Muscle of back (tissue), 11 donors: ENCODE measurements around the gene C6orf89. TPM values are rescaled to one million over a fixed set of nuclear protein-coding genes. Genes with fewer than 3 reads are reported as not detected.
"Not testable (repeated sequence)": the region's sequence is repeated elsewhere in the genome, so short reads cannot be mapped to it uniquely, and the experiment has no call there.

ENCODE experiments used
- DNase-seq, 3 donors: peaks; one replicate each; pipeline versions ENCODE4 v3.0.0 to v3.0.0-alpha.2; 2013
- polyA plus RNA-seq, 10 donors: library from polyadenylated mRNA; unstranded; fragments of 120-200 nt; gene quantifications; one replicate each; pipeline ENCODE4 v1.2.1, GENCODE V29; 2013; ENCODE audit not compliant: insufficient read length in 10 of 10

The C6orf89 gene
- polyA plus RNA-seq, 10 donors: 29.5 to 40.8 (median 34.7) TPM

DNA sequence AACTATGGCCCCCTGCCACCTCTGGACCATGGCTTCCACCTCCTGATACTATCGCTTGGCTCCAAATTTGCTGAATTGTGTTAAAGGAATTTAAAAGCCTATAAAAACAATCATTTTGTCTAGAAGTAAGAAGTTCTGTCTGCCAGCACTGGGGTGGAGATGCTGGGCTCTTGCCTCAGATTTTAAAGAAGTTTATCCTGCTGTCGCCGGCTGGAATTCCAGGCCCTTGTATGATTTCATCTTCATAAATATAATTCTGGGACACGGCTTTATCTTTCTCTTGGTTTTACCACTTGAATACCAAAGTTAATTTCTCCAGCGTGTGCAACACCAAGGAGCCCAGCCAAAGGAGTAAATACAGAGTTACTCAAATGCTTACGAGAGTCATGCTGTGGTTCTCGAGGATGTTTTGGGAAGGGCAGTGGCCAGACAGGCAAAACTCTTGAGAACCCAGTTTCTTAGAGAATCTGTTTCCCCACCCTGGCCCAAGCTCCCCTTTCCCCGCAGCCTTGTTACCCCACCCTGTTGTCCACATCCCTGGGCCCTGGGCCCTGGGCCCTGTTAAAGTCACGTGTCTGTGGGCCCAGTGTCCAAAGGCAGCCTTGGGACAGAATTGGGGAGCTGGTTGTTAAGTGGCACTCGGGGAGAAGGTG lies 31.9 kb downstream of the C6orf89 start:
- DNase-seq: peak; percentile 72 to 85 (median 74)

DNA sequence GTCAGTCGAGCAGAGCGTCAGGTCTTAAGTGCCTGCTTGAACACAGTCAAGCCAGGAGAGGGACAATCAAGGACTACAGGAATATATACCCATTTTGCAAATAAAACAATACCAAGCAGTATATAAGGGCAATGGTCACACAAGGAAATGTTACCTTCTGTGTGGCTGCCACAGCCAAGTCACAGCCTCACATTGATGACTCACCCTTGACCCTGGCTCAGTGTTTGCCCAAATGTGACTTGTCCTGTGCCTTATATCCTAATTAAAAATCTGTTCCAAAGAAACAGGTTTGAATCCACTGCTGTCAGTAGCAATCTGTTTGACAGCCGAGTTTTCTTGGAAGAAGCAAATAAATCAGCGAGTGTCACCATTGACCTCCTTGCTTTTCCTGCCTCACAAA lies 34.3 kb downstream of the C6orf89 start:
- no peak for DNase-seq

DNA sequence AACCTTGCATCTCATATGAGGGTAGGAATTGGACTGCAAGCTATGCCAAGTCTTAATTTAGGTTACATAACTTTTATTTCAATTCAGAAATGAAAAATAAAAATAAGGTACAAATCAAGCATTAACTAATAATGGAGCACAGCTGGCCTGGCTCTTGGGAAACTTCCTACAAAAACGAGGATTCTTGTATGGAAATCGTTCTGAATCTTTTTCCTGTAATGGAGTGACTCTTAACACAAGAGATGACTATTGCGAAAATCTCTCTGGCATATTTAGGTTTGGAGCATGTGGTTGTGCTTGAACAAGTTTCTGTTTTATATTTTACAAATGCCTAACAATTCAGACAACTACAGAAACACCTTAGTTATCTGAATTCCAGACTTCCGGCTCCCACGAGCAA lies 34.8 kb downstream of the C6orf89 start:
- DNase-seq: no peak

DNA sequence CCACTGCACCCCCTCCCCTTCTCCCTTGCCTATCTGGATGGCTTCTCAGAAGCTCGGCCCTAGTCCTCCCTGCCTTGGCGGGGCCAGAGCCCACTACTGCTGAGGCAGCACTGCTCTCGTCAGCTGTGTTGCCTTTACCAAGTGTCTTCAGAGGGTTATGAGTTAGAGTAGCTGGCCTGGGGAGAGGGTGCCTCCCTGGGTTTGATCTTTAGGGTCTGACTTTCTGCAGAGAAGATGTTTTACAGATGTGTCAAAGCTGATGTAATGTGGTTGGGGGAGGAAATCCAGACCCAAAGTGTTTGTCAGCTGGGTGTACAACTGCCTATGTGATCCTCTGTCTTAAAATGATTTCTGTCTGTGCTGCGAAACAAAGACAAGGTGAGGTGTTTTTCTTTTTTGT lies 38.4 kb downstream of the C6orf89 start:
- DNase-seq: peak in 1 of 3 donors; percentile 35

DNA sequence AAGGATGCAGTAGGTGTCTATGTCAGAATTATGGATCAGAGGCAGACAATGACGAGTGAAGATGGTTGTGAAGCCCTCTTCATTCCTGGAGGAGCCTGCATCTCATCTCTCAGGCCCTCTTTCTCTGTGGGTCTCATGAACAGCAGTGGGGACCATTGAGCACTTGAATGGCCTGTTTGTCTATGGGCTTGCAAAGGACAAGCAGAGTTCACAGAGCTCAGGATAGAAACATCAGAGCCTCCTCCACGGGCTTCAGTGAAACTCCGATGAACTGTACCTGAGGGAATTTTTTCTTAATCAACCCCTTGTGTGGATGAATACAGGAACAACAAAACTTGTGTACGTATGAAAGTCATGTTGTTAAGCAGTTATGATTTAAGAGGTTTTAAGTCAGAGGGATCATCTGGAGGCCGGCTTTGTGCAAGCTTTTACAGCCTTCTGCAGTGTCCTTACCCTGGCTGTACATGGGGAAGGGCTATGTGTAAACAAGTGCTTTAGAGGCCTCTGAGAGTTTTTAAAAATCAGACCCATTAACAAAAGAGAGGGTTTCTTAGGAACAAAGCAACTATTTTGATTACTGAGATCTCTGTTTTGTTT lies 39.1 kb downstream of the C6orf89 start:
- DNase-seq: no peak

DNA sequence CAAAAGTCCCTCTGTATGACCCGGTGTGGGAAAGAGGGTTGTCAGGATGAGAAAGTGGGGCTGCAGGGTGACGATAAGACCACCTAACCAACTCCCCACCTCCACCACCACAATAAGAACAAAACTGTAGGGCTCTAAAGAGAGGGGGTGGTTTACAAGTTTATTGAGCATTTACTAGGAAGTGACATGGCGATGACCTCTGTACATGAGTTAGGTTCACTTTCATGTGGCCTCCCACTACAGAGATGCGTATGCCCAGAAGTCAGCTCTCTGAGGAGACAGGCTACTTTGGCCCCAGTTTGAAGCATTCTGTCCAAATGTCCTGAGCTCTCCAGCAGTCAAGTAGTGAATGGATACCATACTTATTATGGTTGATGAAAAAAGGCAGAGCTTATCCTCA lies 40.1 kb downstream of the C6orf89 start:
- DNase-seq: no peak

DNA sequence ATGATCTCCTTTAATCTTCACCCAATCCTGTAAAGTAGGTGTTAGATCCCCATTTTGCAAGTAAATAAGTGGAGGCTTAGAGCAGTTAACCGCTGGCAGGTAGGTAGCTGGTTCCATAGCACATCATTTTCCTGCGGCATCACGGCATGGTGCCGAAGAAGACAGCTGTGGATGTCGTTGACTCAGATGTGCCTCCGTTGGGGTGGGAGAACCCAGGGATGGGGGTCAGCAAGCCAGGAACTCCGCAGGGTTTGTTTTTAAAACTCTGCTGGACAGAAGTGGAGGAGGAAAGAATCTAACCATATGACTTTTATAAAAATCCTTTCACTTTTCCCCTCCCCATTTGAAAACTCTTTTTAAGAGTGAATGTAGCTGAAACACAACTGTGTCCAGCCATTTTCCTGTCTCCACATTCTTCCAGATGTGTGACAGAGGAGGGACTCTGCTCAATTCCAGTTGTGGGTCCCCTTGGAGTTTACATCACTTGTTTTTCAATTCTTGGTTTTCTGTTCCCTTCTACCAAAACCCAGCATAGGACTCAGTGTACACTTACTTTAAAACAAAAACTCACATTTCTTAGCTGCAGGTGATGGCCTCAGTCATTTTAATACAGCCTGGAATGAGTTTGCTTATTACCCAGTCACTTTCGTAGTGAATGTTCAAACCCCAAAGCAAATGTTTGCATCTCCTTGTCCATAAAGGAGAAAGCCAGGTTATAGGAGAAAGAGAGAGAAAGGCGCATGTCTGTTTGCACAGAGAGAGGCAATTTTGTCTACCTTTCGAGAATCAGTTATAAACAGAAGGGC lies 41.2 kb downstream of the C6orf89 start:
- DNase-seq: peak in 1 of 3 donors; percentile 62

DNA sequence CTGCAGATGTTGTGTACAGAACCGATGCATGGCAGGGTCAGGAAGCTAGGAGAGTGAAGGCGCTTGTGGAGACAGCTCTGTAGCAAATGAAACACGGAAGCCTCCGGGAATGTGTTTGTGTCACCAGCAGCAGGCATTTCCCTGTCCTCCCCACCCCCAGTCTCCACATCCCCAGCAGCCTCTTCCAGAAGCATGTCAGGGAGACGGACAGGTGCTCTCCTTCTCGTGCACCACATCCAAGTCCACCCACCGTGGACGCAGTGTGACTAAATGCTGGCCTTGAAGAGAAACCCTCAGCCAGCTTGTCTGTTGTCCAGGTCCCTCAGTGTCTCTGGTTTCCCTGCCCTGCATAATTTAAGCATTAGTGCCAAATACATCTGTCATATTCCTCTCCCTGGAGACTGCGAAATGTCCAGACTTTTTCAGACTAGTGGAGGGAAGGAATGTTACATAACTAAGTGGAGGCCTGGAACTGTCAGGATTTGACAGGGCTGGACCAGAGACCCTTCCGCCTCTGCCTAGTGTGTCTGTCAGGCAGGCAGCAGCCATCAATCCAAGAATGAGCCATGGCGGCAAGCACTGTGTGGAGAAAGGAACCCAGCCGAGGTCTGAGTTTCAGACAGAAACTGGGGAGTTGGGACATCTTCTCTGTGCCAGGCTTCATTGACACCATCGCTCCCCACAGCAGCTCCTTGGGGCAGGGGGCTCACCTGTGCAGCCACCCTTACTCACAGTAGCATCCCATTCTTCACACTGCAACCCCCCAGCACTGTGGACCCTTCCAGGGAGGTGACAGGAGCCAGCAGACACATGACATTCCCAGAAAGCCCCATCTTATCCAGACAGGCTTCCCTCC lies 42.2 kb downstream of the C6orf89 start:
- peak in 2 of 3 donors; percentile 45 to 78 for DNase-seq

DNA sequence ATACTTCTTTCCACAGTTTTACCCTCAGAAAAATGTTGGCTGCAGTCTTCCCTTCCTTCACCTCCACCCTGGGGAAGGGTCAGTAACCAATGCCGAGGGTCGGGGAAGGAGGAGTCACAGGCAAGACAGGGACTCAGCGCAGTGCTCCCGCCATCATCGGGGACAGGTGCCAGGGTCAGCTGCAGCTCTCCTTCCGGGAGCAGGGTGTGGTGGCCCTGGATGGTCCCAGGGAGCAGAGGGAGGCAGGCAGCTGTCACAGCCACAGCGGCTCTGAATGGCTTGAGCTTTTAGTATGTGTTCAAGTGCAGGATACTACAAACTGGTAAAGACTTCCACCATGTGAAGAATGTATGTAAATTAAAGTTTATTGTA lies 42.8 kb downstream of the C6orf89 start:
- DNase-seq: peak in 2 of 3 donors; percentile 49 to 65

DNA sequence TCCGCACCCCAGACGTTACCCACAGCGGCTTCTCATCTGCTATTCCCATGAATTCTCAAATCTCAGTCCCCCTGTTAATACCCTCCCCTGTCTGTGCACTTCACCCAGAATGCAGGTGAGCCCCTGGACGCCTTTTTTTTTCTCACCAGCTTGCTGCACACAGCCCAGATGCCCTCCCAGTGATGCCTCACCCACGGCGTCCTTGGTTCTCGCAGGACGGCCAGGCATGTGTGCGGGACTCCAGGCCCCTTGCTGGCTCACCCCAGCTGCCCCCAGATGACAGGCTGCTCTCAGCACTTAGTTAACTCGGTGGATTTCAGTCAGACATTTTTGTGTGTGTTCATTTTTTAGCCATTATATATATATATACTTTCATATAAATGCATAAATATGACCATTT lies 43.4 kb downstream of the C6orf89 start:
- DNase-seq: no peak

DNA sequence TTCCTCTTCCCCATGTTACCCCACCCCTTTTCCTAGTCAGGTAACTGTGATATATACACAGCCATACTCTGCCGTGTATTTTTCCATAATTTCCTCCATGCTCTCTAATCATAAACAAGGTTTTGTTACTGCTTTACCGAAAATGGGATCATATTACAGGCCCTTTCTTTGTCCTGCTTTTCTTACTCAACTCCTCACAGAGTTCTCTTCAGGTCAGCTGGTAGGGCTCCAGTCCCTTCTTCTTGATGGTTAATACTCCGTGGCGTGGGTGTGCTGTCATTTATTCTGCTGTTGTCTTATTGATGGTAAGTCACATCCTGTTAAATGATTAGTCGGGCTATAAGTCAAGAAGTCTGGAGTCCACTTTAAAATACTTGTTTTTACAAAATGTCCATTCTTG lies 43.9 kb downstream of the C6orf89 start:
- DNase-seq: no peak

DNA sequence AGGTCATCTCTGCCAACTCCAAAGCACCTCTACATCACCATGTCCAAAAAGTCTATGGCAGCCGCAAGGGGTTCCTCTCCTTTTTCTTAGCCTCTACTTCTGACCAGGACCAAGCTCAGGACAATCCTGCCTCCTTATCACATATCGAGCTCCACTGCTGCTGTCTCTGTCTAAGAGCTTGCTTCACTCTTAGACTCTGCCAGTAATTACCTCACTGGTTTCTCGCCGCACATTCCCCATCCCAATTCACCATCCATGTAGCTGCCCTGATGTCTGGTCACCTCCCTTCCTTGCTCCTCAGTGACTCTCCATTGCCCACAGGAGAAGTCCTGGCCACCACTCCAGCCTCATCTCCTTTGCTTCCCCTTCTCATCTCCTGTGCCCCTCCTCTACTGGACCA lies 44.7 kb downstream of the C6orf89 start:
- no peak for DNase-seq

DNA sequence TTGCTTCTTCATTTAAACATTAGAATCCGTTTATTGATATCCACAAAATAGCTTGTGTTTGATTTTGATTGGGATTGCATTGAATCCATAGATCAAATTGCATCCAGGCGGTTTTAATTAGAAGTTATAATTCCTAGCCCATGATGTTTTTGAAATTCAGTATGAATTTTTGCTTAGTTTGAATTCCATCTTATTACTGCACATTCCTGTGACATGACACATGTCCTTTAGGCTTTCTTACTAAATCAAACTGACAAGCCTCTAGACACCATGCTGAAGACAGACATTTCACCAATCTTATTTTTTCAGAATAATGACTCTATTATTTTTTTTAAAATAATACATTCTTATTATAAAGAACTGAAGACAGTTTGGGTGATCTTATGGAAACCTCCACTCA lies 47.4 kb downstream of the C6orf89 start:
- DNase-seq: peak in 1 of 3 donors; percentile 74

DNA sequence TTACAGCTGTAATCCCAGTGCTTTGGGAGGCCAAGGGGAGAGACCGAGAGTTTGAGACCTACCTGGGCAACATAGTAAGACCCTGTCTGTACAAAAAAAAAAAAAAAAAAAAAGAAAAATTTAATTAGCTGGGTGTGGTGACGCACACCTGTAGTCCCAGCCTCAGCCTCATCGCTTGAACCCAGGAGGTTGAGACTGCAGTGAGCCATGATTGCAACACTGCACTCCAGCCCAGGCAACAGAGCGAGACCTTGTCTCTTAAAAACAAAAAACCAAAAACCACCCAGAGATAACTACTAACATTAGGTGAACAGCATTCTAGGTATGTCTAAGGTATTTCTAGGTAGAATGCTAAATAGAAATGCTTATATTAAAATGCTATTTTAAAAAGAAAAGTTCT lies 47.8 kb downstream of the C6orf89 start:
- no peak for DNase-seq

DNA sequence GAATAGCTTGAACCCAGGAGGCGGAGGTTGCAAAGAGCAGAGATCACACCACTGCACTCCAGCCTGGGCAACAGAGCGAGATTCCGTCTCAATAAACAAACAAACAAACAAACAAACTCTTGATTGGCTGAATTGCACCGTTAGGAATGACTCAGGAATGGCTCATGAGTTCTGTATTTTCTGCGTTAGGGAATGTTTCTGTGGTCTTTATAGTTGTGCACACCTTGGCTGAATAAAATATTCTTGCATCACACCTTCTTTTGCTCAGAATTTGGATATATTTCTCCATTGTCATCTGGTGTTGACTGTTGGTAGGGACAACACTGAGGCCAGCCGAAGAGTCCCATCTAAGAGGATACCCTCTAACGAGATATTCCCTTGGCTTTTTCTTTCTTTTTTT lies 49.1 kb downstream of the C6orf89 start:
- DNase-seq: no peak

DNA sequence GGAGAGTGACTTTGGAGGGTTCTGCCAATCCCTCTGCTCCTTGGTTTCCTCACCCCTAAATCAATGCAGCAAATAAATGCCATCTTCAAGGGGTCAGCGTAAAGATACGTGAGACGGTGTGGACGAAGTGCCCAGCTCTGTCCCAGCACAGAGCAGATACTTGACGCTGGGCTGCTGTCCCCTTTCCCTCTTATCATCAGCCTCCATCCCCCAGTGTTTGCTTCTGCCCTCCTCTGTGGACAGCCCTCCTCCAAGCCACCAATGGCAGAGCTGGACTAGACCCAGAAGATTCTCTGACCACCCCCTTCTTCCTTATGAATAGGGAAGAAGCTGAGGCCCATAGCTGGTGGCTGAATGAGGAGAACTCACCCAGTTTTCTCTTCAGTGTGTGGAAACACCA lies 51.1 kb downstream of the C6orf89 start:
- DNase-seq: no peak

DNA sequence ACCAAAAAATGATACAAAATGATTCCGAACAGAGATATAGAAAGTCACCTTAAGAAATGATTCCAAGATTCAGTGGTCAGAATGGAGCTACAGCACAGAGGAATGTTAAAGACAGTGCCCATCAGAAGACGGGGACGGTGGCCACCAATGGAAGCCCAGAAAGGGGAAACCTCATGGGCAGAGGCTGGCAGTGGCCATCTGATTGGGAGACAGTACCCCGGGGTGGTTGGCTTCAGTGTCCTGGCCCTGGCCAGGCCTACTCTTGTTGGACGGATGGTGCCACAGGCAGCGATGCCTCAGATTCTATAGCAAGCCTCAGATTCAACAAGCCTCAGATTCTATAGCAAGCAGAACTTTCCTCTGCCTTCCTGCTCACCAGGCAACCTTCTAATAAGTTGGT lies 52.1 kb downstream of the C6orf89 start:
- DNase-seq: no peak

DNA sequence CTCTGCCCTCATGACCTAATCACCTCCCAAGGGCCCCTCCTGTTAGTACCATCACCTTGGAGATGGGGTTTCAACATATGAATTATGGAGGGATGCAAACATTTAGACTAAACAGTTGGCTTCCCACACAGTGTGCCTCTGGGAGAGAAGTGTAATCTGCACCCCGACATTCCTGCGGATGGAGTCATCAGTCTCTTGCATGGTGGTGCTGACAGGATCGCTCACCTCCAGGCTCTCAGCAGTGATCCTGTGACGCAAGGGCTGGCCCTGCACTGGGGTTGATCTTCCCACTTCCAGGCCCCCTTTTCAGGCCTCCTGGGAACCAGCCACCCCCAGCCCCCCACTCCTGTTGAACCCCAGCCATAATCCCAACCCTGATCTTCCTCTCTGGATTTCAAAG lies 52.8 kb downstream of the C6orf89 start:
- peak in 1 of 3 donors; percentile 67 for DNase-seq

DNA sequence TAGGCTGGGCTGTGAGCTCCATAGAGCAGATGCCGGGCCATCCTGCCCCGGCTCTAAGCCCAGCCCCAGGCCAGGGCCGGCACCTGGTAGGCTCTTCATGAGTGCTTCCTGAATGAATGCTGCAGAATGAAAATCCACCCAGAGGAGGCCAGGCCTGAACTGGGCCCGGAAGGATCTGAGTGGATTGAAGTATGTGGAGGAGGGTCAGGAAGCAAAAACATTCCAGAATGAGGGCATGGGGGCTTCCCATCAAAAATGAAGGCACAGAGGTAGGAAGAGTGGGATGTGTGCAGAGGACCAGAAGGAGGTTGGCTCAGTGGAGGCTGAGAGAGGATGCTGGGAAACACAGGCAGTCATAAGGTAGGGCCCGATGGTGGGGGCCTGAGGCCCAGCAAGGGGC lies 53.3 kb downstream of the C6orf89 start:
- not testable (repeated sequence) for DNase-seq

DNA sequence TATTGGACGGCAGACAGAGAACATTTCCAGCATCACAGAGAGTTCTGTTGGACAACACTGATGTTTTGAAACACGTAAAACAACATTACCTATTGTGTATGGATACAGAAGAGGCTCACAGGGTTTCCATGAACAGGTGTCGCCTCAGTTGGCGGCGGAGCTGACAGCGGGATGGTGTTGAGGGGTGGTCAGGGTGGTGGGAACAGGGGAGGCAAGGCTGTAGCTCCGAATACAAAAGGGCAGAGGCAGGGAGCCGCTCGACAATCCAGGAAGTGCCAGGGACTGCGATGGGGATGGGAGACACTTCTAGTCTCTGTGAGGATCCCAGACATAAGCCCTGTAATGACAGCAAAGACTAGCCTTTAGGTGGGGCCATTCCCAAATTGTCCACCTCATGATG lies 54.3 kb downstream of the C6orf89 start:
- no peak for DNase-seq

DNA sequence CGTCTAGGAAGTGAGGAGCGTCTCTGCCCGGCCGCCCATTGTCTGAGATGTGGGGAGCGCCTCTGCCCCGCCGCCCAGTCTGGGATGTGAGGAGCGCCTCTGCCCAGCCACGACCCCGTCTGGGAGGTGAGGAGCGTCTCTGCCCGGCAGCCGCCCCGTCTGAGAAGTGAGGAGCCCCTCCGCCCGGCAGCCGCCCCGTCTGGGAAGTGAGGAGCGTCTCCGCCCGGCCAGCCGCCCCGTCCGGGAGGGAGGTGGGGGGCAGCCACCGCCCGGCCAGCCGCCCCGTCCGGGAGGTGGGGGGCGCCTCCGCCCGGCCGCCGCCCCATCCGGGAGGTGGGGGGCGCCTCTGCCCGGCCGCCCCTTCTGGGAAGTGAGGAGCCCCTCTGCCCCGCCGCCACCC lies 55.8 kb downstream of the C6orf89 start:
- not testable (repeated sequence) for DNase-seq

DNA sequence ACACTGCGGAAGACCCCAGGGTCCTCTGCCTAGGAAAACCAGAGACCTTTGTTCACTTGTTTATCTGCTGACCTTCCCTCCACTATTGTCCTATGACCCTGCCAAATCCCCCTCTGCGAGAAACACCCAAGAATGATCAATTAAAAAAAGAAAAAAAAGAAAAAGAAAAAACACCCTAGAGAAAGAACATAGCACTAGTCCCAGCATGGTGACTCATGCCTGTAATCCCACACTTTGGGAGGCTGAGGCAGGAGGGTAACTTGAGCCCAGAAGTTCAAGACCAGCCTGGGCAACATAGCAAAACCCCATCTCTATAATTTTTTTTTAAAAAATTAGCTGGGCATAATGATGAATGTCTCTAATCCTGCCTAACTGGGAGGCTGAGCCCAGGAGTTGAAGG lies 56.6 kb downstream of the C6orf89 start:
- not testable (repeated sequence) for DNase-seq
